HG03175 (cell line): ENCODE measurements around the gene TMEM175.

ENCODE experiments used
- ATAC-seq: cut with Tn5 transposase; IDR thresholded peaks from one replicate; pipeline ENCODE4 v1.9.1; 2021; ENCODE audit warnings: mild to moderate bottlenecking, moderate library complexity; ENCODE audit not compliant: unreplicated experiment

TMEM175 gene, protein sequence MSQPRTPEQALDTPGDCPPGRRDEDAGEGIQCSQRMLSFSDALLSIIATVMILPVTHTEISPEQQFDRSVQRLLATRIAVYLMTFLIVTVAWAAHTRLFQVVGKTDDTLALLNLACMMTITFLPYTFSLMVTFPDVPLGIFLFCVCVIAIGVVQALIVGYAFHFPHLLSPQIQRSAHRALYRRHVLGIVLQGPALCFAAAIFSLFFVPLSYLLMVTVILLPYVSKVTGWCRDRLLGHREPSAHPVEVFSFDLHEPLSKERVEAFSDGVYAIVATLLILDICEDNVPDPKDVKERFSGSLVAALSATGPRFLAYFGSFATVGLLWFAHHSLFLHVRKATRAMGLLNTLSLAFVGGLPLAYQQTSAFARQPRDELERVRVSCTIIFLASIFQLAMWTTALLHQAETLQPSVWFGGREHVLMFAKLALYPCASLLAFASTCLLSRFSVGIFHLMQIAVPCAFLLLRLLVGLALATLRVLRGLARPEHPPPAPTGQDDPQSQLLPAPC

DNA sequence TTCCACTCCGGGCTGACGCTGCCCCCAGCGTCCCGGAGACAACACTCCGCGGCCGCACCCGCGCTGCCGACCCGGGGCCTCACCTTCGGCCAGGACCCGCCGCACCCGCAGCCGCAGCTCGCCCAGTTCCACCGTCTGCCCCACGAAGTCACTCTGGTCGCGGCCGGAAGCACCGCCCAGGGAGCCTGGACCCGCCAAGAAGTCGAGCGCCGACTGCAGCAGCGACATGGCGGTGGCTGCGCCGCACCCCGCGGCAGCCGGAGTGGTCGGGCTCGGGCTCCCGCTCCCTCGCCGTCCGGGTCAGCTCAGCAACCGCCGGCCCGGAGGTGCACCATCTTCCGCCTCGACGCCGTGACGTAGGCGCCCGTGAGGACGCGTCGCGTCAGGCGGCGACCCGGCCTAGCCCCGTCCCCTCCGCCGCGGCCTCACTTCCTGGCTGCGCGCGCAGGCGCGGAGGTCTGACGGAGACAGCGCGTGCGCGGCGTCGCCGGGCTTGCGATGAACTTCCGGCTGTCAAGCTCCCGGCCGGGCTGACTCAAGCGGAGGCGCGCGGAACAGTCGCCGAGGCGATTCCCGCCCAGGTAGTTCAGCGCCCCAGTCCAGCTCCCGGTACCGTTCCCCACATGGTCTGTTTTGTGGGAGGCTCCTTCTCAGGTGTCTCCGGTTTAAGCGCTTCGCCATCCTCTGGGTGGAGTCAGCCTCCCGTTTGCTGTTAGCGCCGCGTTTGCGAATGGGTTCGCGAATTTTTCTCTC, at the start of gene TMEM175, which contains the start of gene GAK:
Gene TMEM175, plus strand, starts transcription at position 501 of the 753 bp plus-strand sequence. CDS start 15,280 bp downstream, outside the sequence.
Gene GAK, minus strand, starts transcription at position 357 of the 753 bp plus-strand sequence. Its CDS starts 129 bp downstream, at position 228.
- ATAC-seq = peak; percentile 91

DNA sequence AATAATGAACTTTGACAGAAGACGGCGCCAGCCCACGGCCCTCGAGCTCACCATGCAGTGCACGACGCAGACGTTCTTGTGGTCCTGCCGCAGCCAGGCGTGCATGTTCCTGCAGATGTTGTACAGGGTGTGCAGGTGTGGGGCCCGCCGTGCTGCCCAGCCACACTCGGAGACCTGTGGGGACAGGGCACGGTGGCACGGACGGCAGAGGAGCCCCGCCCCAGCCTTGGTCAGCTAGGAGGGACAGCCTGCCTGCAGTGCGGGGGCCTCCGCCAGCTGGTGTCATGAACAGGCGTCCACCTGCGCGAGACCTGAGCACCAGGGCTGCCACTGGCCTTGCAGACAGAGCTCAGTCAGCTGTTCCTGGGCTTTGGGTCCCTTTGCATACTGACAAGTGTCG, 49.6 kb upstream of the TMEM175 start:
- ATAC-seq = no peak

DNA sequence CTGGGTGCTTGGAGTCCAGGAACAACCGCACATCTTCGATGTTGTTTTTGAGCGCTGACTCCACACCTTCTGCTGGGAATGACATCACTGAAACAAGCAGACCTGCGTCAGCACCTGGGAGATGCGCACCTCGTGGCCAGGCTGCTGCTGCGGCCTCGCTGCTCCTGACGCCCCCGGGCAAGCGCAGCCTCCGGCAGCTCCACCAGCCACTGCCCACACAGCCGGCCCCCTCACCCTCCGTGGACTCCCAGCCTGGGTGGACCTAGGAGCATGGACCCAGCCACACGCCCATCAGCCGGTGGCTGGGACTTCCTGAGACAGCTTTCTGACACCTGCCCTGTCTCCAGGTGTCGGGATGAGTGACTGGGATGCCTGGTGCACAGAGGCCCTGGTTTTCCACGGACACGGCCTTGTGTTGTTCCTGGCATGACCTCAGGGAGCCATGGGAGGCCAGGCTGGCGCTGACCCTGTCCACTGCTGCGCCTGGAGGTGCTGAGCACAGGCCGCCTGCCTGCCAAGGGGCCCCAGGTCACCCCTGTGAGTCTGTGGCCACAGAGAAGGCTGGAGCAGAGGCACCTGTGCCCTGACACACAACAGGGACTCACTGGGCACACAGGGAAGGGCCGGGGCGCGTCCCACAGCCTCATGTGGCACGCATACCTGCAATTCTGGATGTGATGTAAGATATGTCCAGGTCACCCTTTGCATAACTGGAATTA, 48.7 kb upstream of the TMEM175 start:
- no peak for ATAC-seq

DNA sequence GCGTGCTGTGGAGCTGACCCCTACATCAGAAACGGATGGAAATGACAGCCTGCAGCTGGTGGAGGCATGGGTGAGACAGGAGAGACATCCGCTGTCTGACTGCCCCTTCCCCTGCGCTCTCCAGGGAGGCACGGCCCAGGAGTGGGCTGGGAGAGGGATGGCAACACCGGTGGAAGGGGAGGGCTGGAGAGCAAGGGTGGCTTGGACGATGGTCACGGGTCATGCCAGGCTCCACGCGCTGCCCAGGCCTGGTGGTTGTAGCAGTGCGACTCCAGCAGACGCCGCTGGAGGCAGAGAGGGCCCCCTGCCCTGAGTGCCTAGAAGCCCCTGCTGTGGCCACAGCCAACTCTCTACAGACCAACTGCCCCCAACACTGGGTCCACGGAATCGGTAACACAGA, 48.0 kb upstream of the TMEM175 start:
- ATAC-seq = no peak

DNA sequence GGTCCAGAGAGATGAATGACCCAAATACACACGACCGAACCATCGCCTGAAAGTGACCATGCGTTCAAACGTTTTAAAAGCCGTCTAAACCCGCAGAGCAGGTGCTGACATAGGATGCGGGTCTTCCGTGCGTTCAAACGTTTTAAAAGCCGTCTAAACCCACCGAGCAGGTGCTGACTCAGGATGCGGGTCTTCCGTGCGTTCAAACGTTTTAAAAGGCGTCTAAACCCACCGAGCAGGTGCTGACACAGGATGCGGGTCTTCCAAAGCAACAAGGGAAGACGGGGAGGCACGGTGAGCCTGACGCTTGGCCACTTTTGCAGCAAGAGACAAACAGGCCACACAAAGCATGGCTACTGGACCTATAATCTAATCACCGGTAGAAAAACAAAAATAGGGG, 47.4 kb upstream of the TMEM175 start:
- no peak for ATAC-seq

DNA sequence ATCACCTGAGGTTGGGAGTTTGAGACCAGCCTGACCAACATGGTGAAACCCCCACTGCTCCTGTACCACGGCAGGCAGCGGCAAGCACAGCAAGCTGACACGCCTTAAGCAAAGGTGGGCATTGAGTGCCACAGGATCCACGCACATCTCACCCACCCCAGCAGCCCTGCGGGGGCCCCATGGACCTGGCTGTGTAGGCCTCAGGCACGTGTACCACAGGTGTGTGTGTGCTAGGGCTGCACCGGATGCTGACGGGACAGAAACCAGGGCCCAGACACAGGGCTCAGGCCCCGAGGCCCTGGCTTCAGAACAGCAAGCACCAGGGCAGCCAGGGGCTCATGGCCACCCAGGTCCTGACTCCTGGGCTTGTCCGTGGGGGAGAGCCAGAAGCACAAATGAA, 46.9 kb upstream of the TMEM175 start:
- ATAC-seq = no peak

DNA sequence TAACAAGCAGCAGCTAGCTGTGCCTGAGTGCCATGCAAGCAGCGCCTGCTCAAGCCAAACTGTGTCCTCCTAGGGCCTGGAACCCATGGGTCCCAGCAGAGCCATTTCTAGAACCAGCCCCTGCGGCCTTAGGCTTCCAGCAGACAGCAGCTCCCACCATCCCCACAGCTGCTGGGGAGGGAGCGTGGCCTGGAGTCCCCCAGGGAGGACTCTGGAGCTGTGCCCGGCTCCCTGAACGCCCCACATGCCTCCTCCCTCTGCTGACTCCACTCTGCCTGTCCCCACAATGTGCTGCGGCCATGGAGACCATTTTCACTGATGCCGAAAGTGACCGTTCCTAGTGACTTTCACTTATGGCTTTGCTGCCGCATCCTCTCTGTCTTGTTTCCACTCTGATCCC, 46.0 kb upstream of the TMEM175 start:
- ATAC-seq = no peak

DNA sequence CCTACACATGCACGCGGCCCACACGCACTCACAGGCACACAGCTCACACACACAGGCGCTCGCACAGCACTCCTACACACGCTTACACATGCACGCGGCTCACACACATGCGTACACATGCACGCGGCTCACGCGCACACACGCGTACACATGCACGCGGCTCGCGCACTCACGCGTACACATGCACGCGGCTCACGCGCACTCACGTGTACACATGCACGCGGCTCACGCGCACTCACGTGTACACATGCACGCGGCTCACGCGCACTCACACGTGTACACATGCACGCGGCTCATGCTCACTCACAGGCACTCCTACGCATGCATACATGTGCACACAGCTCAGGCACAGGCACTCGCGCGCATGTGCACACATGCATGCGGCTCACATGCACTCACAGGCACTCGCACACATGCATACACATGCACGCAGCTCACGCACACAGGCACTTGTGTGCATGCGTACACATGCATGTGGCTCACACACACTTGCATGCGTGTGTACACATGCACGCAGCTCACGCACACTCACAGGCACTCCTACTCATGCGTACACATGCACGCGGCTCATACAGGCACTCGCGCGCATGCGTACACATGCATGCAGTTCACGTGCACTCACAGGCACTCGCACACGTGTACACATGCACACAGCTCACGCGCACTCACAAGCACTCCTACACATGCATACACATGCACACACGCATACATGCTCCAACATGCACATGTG, 45.1 kb upstream of the TMEM175 start:
- ATAC-seq = no peak

DNA sequence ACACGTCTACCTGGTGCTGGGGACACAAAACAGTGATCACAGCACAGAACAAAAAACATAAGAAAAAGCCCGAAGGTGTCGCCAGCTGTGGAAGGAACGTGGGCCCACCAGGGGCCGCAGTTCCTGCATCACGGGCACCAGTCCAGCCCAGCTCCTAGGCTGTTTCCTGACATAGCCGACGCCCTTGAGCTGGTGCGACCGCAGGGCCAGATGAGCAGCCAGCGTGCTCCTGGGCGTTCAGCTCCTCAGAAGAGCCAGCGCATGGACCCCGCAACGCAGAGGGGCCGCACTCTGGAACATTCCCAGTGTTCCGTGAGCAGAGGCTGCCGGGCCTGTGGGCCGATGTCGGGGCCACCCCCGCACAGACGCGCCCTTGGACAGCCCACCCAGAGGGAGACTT, 44.2 kb upstream of the TMEM175 start:
- ATAC-seq = no peak

DNA sequence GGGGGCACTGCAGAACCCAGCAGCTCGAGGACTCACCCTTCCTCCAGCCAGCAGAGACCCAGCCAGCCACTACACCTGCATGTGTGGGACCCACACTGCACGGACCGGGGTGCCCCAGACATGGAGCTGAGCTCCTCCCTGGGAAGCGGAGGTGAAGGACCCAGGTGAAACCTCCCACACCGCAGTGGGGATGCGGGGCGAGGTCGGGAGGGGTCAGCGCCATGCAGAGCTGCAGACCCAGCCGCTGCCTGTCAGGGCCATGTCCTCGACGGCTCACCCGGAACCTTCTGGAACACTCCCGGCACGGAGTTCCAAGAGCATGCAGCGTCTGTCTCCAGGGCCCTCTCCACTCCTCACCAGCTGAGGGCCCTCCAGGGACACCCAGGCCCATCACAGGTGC, 42.7 kb upstream of the TMEM175 start:
- no peak for ATAC-seq

DNA sequence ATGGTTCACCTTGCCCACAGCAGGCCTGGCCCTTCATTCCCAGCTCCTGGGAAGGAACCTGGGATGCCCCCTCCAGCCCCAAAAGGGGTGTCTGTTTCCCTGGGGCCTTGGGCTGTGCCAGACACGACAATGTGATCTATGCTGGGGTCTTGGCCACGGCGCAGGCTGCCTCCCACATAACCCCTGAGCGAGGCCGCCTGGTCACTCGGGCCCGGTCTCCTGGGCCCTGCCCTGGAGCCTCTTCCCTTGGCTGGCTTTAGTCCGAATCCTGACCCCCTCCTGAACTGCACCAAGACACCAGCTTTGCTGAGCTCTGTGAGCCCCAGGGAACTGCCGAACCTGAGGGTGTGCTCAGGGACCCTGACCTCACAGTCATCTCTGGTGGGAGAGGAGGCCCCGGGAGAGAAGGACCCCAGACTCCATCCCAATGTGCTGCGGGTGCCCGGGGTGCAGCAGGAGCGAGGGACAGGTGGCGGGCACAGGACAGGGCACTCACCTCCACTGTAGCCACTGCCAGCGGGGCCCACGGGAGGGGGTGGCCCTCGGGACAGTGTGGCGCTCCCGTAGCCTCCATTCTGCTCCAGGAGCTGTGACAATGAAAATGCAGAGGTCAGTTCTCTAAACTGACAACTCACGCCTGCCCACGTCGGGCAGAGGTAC, 42.1 kb upstream of the TMEM175 start:
- ATAC-seq = no peak

DNA sequence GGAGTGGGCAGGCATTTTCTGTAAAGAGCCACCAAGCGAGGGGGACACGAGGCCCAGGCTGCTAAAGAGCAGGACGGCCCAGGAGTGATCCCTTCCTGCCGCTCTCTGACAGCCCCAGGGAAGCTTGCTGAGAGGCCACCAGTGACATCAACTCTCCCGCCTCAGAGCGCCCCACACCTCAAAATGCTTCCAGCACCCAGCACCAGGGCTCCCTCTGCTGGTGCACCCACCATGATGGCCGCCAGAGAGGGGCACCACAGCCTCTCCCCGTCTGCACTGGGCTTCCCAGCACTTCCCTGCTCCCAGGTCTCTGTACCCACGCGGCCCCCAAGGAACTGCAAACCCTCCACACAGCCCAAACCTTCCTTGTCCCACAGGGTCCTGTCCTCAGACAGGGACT, 40.5 kb upstream of the TMEM175 start:
- no peak for ATAC-seq

DNA sequence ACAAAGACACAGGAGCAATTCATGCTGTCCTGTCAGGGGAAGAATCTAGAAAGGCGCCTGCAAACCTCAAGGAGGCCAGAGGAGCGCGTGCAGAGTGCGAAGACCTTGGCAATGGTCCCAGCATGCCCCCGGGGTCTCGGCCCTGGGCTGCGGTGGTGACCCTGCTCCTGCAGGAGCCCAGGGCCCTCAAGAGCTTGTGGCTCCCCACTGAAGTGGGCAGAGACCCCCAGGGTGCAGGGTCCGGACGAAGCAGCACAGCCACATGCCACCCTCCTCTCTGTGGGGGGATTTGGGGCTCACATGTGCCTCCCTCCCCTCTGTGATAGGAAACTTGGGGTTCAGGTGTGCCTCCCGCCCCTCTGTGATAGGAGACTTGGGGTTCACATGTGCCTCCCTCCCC, 39.5 kb upstream of the TMEM175 start:
- no peak for ATAC-seq

DNA sequence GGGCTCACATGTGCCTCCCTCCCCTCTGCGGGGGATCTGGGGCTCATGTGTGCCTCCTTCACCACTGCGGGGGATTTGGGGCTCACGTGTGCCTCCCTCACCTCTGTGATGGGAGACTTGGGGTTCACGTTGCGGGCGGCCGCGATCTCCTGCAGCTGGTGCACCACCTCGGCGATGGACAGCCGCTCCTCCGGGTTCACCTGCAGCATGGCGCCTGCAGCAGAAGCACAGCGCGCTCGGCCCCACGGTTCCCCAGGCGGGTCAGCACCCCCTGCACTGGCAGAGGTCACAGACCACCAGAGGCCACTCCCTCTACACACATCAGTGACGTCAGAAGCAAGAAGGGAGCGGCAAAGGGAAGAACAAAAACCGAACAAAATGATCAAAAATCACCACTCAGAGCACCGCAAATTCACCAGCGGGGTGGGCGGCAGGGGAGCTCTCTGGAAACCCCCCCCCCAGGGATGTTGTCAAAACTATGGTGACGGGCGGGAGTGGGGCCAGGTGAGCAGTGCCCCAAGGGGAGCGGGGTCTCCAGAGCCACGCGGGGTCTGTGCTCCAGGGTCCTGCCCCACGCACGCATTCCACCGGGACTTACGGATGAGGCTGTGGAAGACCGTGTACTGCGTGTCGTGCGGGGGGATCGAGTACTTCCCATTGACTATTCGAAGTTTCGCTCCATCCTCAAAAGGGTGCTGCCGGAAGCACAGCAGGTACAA, 38.8 kb upstream of the TMEM175 start:
- no peak for ATAC-seq

DNA sequence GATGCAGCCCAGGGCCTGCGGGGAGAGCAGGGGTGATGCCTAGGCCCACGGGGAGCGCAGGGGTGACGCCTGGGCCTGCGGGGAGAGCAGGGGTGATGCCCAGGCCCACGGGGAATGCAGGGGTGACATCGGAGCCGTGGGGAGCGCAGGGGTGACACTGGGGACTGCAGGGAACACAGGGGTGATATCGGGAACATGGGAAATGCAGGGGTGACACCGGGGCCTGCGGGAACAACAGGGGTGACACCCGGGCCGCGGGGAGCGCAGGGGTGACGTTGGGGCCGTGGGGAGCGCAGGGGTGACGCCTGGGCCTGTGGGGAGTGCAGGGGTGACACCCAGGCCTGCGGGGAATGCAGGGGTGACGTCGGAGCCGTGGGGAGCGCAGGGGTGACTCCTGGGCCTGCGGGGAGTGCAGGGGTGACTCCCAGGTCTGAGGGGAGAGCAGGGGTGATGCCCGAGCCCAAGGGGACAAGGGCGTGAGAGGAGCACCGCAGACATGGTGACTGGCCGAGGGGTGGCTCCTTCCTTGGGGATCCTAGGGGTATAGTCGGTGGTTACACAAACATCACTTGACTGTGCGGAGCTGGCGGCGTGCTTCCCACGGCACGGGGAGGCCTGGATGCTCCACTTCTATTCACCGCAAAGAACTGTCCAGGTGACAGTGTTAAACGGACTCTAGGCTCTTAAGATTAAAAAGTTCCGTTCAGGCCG, 38.1 kb upstream of the TMEM175 start:
- no peak for ATAC-seq

DNA sequence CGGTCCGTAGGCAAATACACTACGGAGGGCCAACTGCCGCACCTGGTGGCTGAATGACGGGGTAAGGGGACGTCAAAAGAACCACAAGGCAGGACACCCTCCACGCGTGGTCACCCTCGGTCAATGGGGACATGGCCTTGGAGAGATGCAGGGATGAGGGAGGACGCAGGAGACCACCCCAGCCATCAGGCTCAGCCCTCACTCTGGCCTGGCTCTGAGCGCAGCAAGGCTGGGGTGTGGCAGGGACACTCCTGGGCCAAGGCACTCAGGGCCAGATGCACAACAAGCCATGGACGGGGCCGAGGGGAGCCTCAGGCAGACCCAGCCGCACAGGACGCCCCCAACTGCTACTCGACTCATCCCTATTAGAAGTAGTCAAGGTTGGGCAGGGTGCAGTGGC, 36.7 kb upstream of the TMEM175 start:
- no peak for ATAC-seq

DNA sequence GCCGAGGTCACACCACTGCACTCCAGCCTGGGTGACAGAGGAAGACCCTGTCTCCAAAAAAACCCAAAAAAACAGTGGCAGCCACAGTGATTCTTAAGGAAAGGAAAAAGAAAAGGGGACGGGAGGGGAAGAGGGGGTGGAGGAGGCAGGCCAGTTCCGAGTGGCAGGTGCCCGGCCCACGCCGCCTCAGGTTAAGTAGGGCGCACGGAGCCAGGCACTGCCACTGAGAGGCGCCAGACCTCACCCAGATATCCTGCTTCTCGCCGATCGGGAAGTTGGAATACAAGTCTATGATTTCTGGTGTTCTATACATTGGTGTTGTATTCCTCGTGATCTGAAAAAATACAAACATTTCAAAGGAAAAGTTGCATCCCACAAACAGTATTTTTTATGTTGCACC, 36.0 kb upstream of the TMEM175 start:
- no peak for ATAC-seq

DNA sequence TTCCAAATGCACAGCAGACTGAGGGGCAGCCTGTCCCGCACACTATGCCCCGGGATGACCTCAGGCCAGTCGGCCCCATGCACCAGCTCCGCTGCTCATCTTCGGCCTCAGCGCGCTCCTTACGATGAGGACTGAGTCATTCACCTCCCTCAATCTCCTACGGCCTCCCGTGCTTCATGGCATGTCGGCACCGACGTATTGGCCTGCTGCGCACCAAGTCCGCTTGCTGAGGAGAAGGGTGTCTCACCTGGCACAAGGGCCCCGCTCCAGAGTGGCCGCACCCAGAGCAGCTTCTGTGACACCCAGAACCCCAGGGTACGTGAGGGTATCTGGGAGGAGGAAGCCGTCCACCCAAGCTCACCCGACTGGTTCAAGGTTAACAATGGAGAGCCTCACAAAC, 35.6 kb upstream of the TMEM175 start:
- no peak for ATAC-seq

DNA sequence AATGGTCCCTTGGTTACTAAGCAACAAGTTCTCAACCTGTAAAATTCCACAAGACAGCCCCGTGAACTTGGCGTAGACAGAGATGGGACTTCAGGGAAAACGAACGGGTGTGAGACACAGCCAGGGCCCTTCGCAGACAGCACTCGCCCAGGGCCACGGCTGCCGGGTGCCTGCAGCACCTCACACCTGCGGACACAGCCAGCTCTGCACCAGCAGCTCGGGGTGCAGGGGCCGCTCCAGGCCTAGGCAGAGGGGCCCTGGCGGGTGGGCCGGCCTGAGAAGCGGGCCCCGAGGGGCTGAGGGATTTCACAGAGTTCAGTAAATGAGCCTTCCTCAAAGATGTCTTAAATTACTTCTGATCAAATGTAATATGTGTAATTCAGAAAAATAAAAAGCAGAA, 34.1 kb upstream of the TMEM175 start:
- no peak for ATAC-seq
